Muscle layer of colon (tissue), 2 donors: ENCODE measurements around the gene ID4.

Experiments
- H3K27ac ChIP-seq: one replicate; pipeline ENCODE4 v1.7.0; 2013; ENCODE audit warnings: low read depth, mild to moderate bottlenecking, low read length, moderate library complexity
- H3K27me3 ChIP-seq, 2 donors: one replicate each; pipeline ENCODE4 v1.7.0; 2013; ENCODE audit warnings: low read length in 2 of 2, mild to moderate bottlenecking in 2 of 2; ENCODE audit not compliant: insufficient read depth in 2 of 2, control insufficient read depth in 1 of 2
- H3K36me3 ChIP-seq: one replicate; pipeline ENCODE4 v1.7.0; 2013; ENCODE audit warnings: mild to moderate bottlenecking, low read length; ENCODE audit not compliant: insufficient read depth
- H3K4me1 ChIP-seq: one replicate; pipeline ENCODE4 v1.7.0; 2013; ENCODE audit warnings: mild to moderate bottlenecking, low read length; ENCODE audit not compliant: insufficient read depth
- H3K4me3 ChIP-seq, 2 donors: one replicate each; pipeline ENCODE4 v1.7.0; 2013; ENCODE audit warnings: low read length in 2 of 2, low read depth in 1 of 2, mild to moderate bottlenecking in 1 of 2, moderate library complexity in 1 of 2
- H3K9ac ChIP-seq: one replicate; pipeline ENCODE4 v1.7.0; 2013; ENCODE audit warnings: low read length
- H3K9me3 ChIP-seq: one replicate; pipeline ENCODE4 v1.7.0; 2013; ENCODE audit warnings: mild to moderate bottlenecking, low read length
- donor health status: abdominal sarcoma.
- donor health status: Adenocarcinoma of cecum.

The ID4 gene

GRCh38 chr6:19834858-19835257, 2.3 kb upstream of the ID4 start:
- H3K9me3 ChIP-seq = no peaks in the 10 kb centered on the region
- peaks cover 4% of the 10 kb centered on the region for H3K4me1 ChIP-seq
- H3K9ac ChIP-seq = no peak overlapping the region
- H3K36me3 ChIP-seq = no peaks in the 10 kb centered on the region
- no peak overlapping the region for H3K4me3 ChIP-seq
- H3K27ac ChIP-seq = no peak overlapping the region
- H3K27me3 ChIP-seq = no peaks in the 10 kb centered on the region

- Histone ChIP-seq H3K27me3 (no peaks in the 10 kb centered on the region), H3K27ac (no peak overlapping the region), H3K36me3 (no peaks in the 10 kb centered on the region), H3K4me1 (peaks cover 4% of the 10 kb centered on the region), H3K9ac (no peak overlapping the region), H3K4me3 (no peak overlapping the region), H3K9me3 (no peaks in the 10 kb centered on the region)
These were observed 1.6 kb upstream of the ID4 start for GRCh38 chr6:19835605-19836004.

GRCh38 chr6:19837511-19838441, 606 bp downstream of the ID4 start:
- H3K27me3 ChIP-seq = no peaks in the 10 kb centered on the region
- H3K4me1 ChIP-seq = peaks cover 4% of the 10 kb centered on the region
- no peaks in the 10 kb centered on the region for H3K9me3 ChIP-seq
- H3K9ac ChIP-seq = no peak overlapping the region
- H3K36me3 ChIP-seq = no peaks in the 10 kb centered on the region
- peak overlapping the region; percentile 84 to 85 for H3K4me3 ChIP-seq
- peak overlapping the region; percentile 74 for H3K27ac ChIP-seq

- H3K9me3 ChIP-seq = no peaks in the 10 kb centered on the region
- H3K9ac ChIP-seq = peak overlapping the region; percentile 29
- no peaks in the 10 kb centered on the region for H3K27me3 ChIP-seq
- peak overlapping the region; percentile 84 to 85 for H3K4me3 ChIP-seq
- no peaks in the 10 kb centered on the region for H3K36me3 ChIP-seq
- peak overlapping the region; percentile 74 for H3K27ac ChIP-seq
- H3K4me1 ChIP-seq = peaks cover 4% of the 10 kb centered on the region
These were observed 1.5 kb downstream of the ID4 start for GRCh38 chr6:19838442-19839236.

- H3K36me3 ChIP-seq = no peaks in the 10 kb centered on the region
- peak overlapping the region; percentile 29 for H3K9ac ChIP-seq
- H3K4me3 ChIP-seq = peak overlapping the region; percentile 84 to 85
- no peaks in the 10 kb centered on the region for H3K27me3 ChIP-seq
- peaks cover 4% of the 10 kb centered on the region for H3K4me1 ChIP-seq
- H3K9me3 ChIP-seq = no peaks in the 10 kb centered on the region
- no peak overlapping the region for H3K27ac ChIP-seq
These were observed 2.0 kb downstream of the ID4 start for GRCh38 chr6:19839237-19839546.

GRCh38 chr6:19839788-19840187, 2.6 kb downstream of the ID4 start:
- no peak overlapping the region for H3K9ac ChIP-seq
- peaks cover 4% of the 10 kb centered on the region for H3K4me1 ChIP-seq
- no peaks in the 10 kb centered on the region for H3K9me3 ChIP-seq
- no peak overlapping the region for H3K4me3 ChIP-seq
- H3K36me3 ChIP-seq = no peaks in the 10 kb centered on the region
- H3K27me3 ChIP-seq = no peaks in the 10 kb centered on the region
- H3K27ac ChIP-seq = no peak overlapping the region

GRCh38 chr6:19841181-19841580, 4.0 kb downstream of the ID4 start:
- Histone ChIP-seq H3K27me3 (no peaks in the 10 kb centered on the region), H3K4me3 (no peak overlapping the region), H3K9me3 (no peaks in the 10 kb centered on the region), H3K9ac (no peak overlapping the region), H3K36me3 (no peaks in the 10 kb centered on the region), H3K27ac (no peak overlapping the region), H3K4me1 (peaks cover 4% of the 10 kb centered on the region)

- Histone ChIP-seq H3K4me3 (no peak overlapping the region), H3K4me1 (no peaks in the 10 kb centered on the region), H3K27me3 (no peaks in the 10 kb centered on the region)
These were observed 5.0 kb downstream of the ID4 start for GRCh38 chr6:19842030-19842615.

GRCh38 chr6:19844689-19845088, 7.5 kb downstream of the ID4 start:
- no peak overlapping the region for H3K27ac ChIP-seq
- H3K27me3 ChIP-seq = no peaks in the 10 kb centered on the region
- no peaks in the 10 kb centered on the region for H3K4me1 ChIP-seq
- H3K9ac ChIP-seq = no peak overlapping the region
- no peak overlapping the region for H3K4me3 ChIP-seq
- no peaks in the 10 kb centered on the region for H3K36me3 ChIP-seq
- no peaks in the 10 kb centered on the region for H3K9me3 ChIP-seq

More at GRCh38 chr6:19842030-19842615, 5.0 kb downstream of the ID4 start:
- Histone ChIP-seq H3K36me3 (no peaks in the 10 kb centered on the region), H3K9me3 (no peaks in the 10 kb centered on the region), H3K9ac (no peak overlapping the region), H3K27ac (no peak overlapping the region)

- no peak overlapping the region for H3K27ac ChIP-seq
- H3K9me3 ChIP-seq = no peaks in the 10 kb centered on the region
- H3K9ac ChIP-seq = no peak overlapping the region
- H3K4me3 ChIP-seq = no peak overlapping the region
- no peaks in the 10 kb centered on the region for H3K36me3 ChIP-seq
- H3K4me1 ChIP-seq = no peaks in the 10 kb centered on the region
- H3K27me3 ChIP-seq = no peaks in the 10 kb centered on the region
These were observed 8.3 kb downstream of the ID4 start for GRCh38 chr6:19845266-19846041.
